Stimulated activated CD8-positive, alpha-beta memory T cell treated with anti-CD3 and anti-CD28 coated beads, Interleukin-7, amount 100 ng/mL, for 1 hour (primary cell): Measurements from ENCODE around the gene A1BG.
"Not testable (repeated sequence)": the region's sequence is repeated elsewhere in the genome, so short reads cannot be mapped to it uniquely, and the experiment has no call there.

Experiments
- DNase-seq, 2 donors: peaks; one replicate each; pipeline ENCODE4 v3.0.0-alpha.2; 2020; ENCODE audit warnings: low read depth in 2 of 2

A1BG gene

DNA sequence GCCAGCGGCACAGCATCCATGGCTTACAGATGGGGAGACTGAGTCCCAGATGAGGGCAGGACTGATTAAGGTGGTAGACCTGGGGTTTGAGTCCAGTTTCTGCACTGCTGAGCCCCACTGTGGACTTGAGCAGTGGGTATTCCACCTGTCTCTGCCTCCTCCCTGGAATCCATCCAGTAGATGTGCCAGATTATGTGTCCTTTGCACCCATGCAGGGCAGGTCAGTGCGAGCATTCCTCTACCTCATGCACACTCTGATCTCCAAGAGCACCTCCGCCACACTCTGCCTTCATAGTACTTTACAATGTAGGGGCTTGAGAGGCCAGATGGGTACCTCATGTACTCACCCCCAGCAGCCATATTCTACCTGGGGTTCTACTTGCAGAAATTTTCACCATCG lies 16.5 kb downstream of the A1BG start:
- no peak for DNase-seq

DNA sequence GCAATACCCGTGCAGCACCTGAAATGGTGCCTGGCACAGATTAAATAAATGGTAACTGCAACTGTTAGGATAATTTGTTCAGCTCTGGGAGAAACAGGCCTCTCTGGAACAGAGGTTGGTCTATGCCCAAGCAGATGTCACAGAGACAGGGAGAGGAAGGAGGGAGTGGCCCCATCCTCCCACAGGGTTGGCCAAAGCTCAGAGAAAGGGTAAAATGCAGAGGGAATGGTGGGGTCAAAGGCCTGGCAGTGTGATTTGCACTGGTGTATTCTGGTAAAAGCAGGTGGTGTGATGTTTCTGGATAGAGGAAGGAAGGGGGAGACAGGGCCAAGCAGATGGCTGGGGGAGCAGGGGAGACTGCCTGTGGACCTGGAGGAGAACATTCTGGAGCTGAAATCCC lies 17.1 kb downstream of the A1BG start:
- no peak for DNase-seq

DNA sequence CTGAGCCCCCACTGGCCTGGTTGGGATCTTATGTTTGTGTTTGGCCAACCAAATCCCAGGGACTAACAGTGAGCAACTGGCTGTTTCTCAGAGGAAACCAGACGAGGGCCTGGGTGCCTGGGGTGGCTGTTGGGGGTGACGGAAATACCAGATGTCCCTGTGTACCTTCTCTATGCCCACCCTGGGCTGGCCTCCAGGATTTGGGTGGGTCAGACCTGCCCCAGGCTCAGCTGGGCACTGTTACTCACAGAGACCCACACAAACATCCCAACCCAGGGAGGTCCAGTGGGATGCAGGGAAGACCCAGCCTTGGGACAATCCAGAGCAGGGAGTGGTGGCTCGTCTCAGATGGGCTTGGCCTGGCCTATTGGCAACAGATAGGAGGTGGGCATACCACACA lies 17.7 kb downstream of the A1BG start:
- DNase-seq = no peak

GRCh38 chr19:58334691-58335249 lies 18.5 kb downstream of the A1BG start:
- DNase-seq = no peak

GRCh38 chr19:58332697-58333096 lies 20.6 kb downstream of the A1BG start:
- DNase-seq = no peak

- DNase-seq = no peak
These were observed 22.8 kb downstream of the A1BG start for GRCh38 chr19:58330458-58330857.

- DNase-seq = no peak
These were observed 24.3 kb downstream of the A1BG start for GRCh38 chr19:58328999-58329398.

GRCh38 chr19:58326914-58327726 lies 26.2 kb downstream of the A1BG start, which contains the start of gene ZSCAN22:
Gene ZSCAN22, plus strand, starts transcription at chr19:58326994. Its CDS starts 7,809 bp downstream, at chr19:58334803.
- peak; percentile 76 to 77 for DNase-seq

DNA sequence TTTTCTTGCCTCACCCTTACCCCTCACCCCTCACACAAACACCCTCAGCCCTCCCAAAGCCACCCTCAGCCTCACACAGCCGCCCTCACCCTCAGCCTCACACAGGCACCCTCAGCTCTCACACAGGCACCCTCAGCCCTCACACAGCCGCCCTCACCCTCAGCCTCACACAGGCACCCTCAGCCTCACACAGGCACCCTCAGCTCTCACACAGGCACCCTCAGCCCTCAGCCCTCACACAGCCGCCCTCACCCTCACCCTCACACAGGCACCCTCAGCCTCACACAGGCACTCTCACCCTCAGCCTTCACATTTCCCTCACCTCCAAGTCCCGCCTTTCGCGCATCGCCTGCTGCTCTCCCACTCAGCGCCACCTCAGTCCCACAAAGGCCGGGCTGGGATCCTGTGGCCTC lies 26.8 kb downstream of the A1BG start:
- no peak for DNase-seq

DNA sequence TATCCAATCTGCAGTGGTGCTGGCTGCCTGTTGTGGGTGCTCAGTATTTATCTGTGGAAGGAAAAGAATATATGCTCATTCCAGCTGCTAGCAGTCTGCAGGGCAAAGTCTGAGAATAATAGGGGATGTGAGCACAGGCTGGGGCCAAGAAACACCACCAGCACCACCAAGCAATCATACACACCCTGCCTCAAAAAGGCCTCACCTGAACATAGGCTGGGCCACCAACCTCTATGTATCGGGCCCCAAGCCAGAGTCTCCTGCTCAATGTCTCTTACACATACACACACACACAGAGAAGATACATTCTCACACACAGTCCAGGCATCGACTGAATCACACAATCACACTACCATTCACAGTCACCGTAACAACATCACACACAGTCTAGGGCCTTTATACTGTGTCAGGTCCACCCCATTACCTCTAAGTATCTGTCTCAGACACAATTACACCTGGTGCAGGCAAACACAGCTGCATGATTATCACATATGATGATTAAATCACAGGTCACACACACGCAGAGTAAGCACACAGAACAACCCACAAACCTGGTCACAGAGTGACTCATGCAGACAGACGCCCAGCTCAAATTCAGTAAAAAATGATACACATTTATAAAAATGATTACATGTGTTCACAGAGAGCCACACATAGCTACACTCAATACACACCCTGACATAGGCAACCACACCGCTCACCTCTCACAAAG lies 27.8 kb downstream of the A1BG start:
- DNase-seq = no peak

DNA sequence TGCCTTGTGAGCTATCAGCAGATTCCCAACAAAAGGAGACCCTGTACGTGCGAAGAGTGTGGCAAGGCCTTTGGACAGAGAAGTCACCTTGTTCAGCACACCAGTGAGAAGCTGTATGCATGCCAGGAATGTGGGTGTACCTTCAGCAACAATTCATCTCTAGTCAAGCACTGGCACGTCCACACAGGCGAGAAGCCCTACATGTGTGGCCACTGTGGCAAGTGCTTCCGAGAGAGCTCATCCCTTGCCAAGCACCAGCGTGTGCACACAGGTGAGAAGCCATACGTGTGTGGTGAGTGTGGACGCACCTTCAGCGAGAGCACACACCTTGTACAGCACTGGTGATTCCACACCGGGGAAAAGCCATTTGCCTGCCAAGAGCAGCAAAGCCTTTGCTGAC lies 34.1 kb downstream of the A1BG start:
- no peak for DNase-seq

DNA sequence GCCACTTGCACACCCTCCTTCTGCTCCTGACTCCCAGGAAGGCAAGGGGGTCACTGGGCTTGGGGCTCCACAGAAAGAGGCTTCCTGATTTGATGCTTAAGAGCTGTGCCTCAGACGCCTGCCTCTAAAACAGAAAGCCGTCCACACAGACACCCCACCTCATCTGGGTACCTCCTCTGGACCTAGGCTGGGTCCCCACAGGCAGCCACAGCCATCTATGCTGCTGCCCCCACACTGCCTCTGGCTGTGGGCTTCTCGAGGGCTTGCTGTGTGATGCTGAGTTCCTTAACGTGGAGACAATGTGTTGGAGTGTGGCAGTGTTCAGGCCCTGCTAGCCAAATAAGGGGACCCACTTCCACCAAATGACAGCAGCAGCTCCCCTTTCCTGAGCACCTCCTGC lies 35.0 kb downstream of the A1BG start:
- DNase-seq = no peak

GRCh38 chr19:58317476-58318072 lies 35.7 kb downstream of the A1BG start:
- DNase-seq = no peak

- no peak for DNase-seq
These were observed 37.7 kb downstream of the A1BG start for GRCh38 chr19:58315580-58315979.

GRCh38 chr19:58311345-58311865 lies 41.9 kb downstream of the A1BG start:
- DNase-seq = no peak

GRCh38 chr19:58310685-58311084 lies 42.6 kb downstream of the A1BG start:
- DNase-seq = not testable (repeated sequence)

DNA sequence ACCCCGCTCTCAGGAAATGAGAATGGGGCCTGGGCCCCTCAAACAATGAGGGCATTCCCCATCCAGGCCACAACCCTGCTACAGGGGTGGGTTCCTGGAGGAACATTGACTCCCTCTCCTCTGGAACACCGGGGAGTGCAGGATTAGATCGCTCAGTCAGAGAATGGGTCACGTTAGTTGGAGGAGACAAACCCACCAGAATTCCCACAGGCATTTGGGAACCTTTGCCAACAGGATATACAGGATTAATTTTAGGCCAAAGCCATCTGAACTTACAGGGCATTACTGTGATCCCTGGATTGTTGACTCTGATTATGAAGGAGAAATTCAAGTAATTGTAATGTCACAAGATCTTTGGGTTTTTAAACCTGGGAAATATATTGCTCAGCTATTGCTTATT lies 45.6 kb downstream of the A1BG start:
- no peak for DNase-seq

DNA sequence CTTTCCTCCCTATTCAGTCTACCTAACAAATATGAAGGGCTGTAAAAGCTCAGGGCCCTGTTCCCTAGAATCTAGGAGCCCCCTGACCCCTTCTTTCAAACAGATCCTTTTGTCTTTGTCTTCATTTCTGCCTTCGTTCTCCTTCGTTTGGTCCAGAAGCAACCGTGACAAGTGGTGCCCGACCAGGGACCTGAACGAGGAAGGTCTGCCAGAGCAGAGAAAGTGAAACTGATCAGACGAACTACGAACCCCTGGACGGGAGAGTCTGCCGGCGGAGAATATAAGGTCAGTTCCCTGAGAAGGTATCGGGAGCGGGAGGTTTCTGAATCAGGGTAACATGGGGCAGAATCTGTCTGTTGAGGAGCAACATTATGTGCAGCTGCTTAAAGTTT lies 47.4 kb downstream of the A1BG start:
- DNase-seq = no peak

DNA sequence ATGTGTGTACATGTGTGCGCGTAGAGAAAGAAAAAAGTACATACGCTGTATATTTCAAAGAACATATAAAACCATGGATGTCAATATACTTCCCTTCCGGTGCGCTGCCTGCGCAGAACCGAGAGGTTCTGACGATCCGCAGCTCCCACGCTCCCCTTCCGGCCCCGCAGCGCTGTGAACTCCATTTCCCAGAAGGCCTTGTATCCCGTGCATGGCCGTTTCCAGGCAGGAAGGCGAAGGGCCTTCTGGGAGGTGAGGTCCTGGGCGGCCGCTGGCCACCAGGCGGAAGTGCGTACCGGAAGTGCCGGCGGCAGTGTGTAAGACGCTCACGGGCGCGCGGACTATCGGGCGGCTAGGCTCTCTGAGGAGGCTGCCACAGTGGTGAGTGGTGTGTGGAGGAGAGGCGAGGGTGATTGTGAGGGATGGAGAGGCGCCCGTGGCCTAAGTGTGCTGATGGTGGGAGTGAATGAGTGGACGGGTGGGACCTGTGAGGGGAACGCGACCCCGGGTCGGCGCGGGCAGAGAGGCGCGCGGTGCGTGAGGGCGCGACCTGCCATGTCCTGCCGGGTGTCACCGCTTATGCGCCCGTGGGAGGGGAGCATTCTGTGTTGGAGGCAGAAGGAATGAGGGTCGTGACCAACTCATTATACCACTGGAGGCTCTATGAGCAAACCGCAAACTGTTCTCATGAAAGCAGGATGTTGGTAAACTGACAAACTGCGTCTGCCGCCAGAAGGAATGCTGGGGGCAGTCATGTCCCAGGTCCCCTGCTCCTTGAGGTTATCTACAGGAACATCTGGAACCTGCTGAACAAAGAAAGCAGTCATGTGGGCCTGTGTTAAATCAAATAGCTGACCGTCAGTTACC lies 48.0 kb downstream of the A1BG start, which contains the start of gene ERVK3-1:
TSS of gene ERVK3-1 (plus strand) at position 313 of the 867 bp plus-strand sequence. CDS start 6,792 bp downstream, outside the sequence.
- DNase-seq = peak; percentile 79 to 87

DNA sequence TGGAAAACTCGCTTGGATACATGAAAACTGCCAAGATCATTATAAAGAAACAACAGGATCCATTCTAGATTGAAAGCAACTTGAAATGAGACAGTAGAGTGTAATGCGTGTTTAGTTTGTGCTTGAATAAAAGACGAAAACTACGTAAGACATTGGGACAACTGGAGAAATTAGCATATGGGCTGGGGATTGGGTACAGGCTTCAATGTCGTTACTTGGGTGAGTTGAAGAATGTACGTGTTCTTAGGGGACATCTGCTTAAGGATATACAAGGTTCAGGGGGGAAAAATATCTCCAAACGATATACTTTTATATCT lies 48.6 kb downstream of the A1BG start:
- no peak for DNase-seq

DNA sequence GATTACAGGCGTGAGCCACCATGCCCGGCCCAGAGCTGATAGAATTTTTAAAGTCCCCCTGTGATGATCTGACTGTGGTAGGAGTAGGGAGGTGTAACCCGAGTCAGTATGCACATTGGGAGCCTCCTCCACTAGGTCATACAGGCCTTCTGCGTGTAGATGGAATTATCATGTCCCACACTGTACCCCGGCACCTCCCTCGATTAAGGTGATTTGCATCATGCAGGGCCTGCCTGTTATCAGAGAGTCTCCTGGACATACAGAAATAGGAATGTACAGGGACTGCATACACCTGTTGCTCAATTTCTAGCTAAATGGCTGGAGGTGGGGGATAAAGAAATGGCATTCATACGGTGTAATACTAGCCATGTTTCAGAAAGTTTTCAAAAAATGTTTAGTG lies 49.0 kb downstream of the A1BG start:
- DNase-seq = no peak
